ENCODE results near the gene SMG5. TPM values are rescaled to one million over a fixed set of nuclear protein-coding genes. Genes with fewer than 3 reads are reported as not detected.

Gene SMG5
- polyA plus RNA-seq, 1 of the 3 experiments (the other 2 are of a cell fraction): 21.3 TPM

GRCh38 chr1:156246241-156246780, 36.3 kb downstream of the SMG5 start:
- Histone ChIP-seq H2AFZ (ENCODE audit: low read depth) (no peak overlapping the region), H3K36me3 (replicated peaks in 1 of 2; ENCODE audit: control insufficient read depth in 1 of 2, insufficient read depth in 2 of 2, low read length in 1 of 2) (peaks cover 5 to 32% of the 10 kb centered on the region in 2 experiments), H3K9me2 (no peaks in the 10 kb centered on the region), H3K27ac (ENCODE audit: low read depth in 2 of 2, low read length in 1 of 2) (no peak overlapping the region; a peak in 1 of 4 replicates), H3K9me3 (no peaks in the 10 kb centered on the region), H3K79me2 (ENCODE audit: insufficient read depth) (no peaks in the 10 kb centered on the region), H3K4me1 (ENCODE audit: control insufficient read depth in 1 of 2, insufficient read depth in 2 of 2, low read depth in 1 of 2, low read length in 1 of 2) (peaks cover 5 to 62% of the 10 kb centered on the region in 2 experiments; a peak in 2 of 4 replicates), H3K27me3 (ENCODE audit: insufficient read depth) (no peaks in the 10 kb centered on the region), H3K4me3 (ENCODE audit: low read depth in 2 of 2, low read length in 1 of 2) (no peak overlapping the region), H3F3A (replicated peaks; ENCODE audit: insufficient read depth) (peaks cover 4% of the 10 kb centered on the region), H4K20me1 (ENCODE audit: insufficient read depth) (no peaks in the 10 kb centered on the region), H3K9ac (no peak overlapping the region), H3K4me2 (no peak overlapping the region)
- ChIA-PET CTCF (interaction anchor here (1.4 to 4.0 kb wide), 5 partner anchors 11 to 150 kb away, joined by 4 to 26 read pairs (median 11); no protein-coding TSS in a partner anchor), POLR2A (interaction anchor here (1.0 to 1.8 kb wide), 2 partner anchors 14 to 34 kb away, joined by 3 to 4 read pairs; partner anchors contain the start of gene PMF1)
- TF ChIP-seq ELF1 (IDR thresholded peaks at IDR 0.05) (no peak), RXRA (IDR thresholded peaks at IDR 0.05; ENCODE audit: borderline replicate concordance, low read depth) (no peak), POLR2AphosphoS5 (IDR thresholded peaks at IDR 0.05; ENCODE audit: low read depth, low read length) (no peak), PBX3 (IDR thresholded peaks at IDR 0.05) (no peak), SMC3 (IDR thresholded peaks at IDR 0.05; ENCODE audit: low read depth, low read length) (no peak), MAX (IDR thresholded peaks at IDR 0.05; ENCODE audit: low read depth) (no peak), NRF1 (IDR thresholded peaks at IDR 0.05; ENCODE audit: low read depth, low read length) (no peak), RAD21 (IDR thresholded peaks at IDR 0.05; ENCODE audit: low read length) (no peak), GATA2 (CRISPR knock-in tag; IDR thresholded peaks at IDR 0.05) (no peak), FOXJ3 (CRISPR knock-in tag; IDR thresholded peaks at IDR 0.05) (no peak), TCF12 (IDR thresholded peaks at IDR 0.05) (no peak), MEF2A (IDR thresholded peaks at IDR 0.05; ENCODE audit: borderline replicate concordance, low read depth) (no peak), CHD2 (IDR thresholded peaks at IDR 0.05; ENCODE audit: low read length, partially characterized antibody) (no peak), RCOR1 (IDR thresholded peaks at IDR 0.05; ENCODE audit: low read length) (no peak), CTCF (IDR thresholded peaks at IDR 0.05) (no peak)
- DNase-seq: peak; percentile 43
- WGBS (ENCODE audit: low lambda C conversion rate): 92% methylated on average over 7 of the region's 10 CpGs

Data from SK-N-SH (cell line).